GM04504 (cell line): ENCODE data around the gene LAMA5.
A peak's percentile ranks its signal among the peaks of the same experiment; 100 is the strongest.

Experiments
- DNase-seq: peaks from one replicate; pipeline ENCODE4 v3.0.0-alpha.2; 2012; ENCODE audit warnings: low read depth

The LAMA5 gene

GRCh38 chr20:62367136-62367632, at the start of gene LAMA5:
LAMA5 (minus strand) TSS chr20:62367312; CDS start chr20:62367245, 67 bp downstream.
- no peak for DNase-seq

GRCh38 chr20:62415354-62416111, 48.4 kb upstream of the LAMA5 start:
- DNase-seq = no peak

GRCh38 chr20:62413896-62414481, 46.9 kb upstream of the LAMA5 start:
- no peak for DNase-seq

GRCh38 chr20:62413025-62413570, 46.0 kb upstream of the LAMA5 start:
- no peak for DNase-seq

- no peak for DNase-seq
Measured at GRCh38 chr20:62412194-62413024, 45.3 kb upstream of the LAMA5 start.

- DNase-seq = no peak
Measured at GRCh38 chr20:62411479-62412193, 44.5 kb upstream of the LAMA5 start.

- DNase-seq = no peak
Measured at GRCh38 chr20:62410746-62411478, 43.8 kb upstream of the LAMA5 start.

GRCh38 chr20:62409931-62410745, 43.0 kb upstream of the LAMA5 start:
- no peak for DNase-seq

- no peak for DNase-seq
Measured at GRCh38 chr20:62409086-62409853, 42.2 kb upstream of the LAMA5 start.

- DNase-seq = no peak
Measured at GRCh38 chr20:62408640-62409039, 41.5 kb upstream of the LAMA5 start.

GRCh38 chr20:62408055-62408454, 40.9 kb upstream of the LAMA5 start:
- DNase-seq = no peak

- DNase-seq = peak; percentile 88
Measured at GRCh38 chr20:62407221-62407992, 40.3 kb upstream of the LAMA5 start, which contains the start of gene CABLES2. CABLES2 (minus strand) TSS chr20:62407285; CDS start chr20:62407276, 9 bp downstream.

- DNase-seq = no peak
Measured at GRCh38 chr20:62406635-62407176, 39.6 kb upstream of the LAMA5 start.

GRCh38 chr20:62405981-62406513, 38.9 kb upstream of the LAMA5 start:
- DNase-seq = no peak

- peak; percentile 15 for DNase-seq
Measured at GRCh38 chr20:62405108-62405980, 38.2 kb upstream of the LAMA5 start.

- DNase-seq = no peak
Measured at GRCh38 chr20:62404761-62405107, 37.6 kb upstream of the LAMA5 start.

GRCh38 chr20:62404112-62404665, 37.1 kb upstream of the LAMA5 start:
- no peak for DNase-seq
